Hepatocyte (in vitro differentiated cells): ENCODE results near the gene PRKAB1.

Experiments used
- CTCF ChIP-seq: fragments of 200-600 bp; sonication (generic); IDR thresholded peaks from 2 replicates; pipeline ENCODE4 v1.5.1; 2016; ENCODE audit warnings: antibody characterized with exemption, mild to moderate bottlenecking; ENCODE audit not compliant: poor library complexity
- EZH2 ChIP-seq: fragments of 200-600 bp; sonication (generic); IDR thresholded peaks from 2 replicates; pipeline ENCODE4 v1.6.1; 2016; ENCODE audit warnings: antibody characterized with exemption, mild to moderate bottlenecking, borderline replicate concordance

GRCh38 chr12:119671070-119671469 lies 3.1 kb downstream of the PRKAB1 start:
- TF ChIP-seq CTCF: no peak
- no peak for TF ChIP-seq EZH2
